Vagina (tissue), 2 donors: Measurements from ENCODE around the gene MED13L.

ENCODE experiments used
- CTCF ChIP-seq, 3 experiments: fragments of 450-650 bp in 2 of 3; fragments of 200-600 bp in 1 of 3; sonication (generic) in 1 of 3; IDR thresholded peaks; one replicate each; pipeline ENCODE4 v1.5.1; 2017 to 2019; ENCODE audit warnings: antibody characterized with exemption in 3 of 3, mild to moderate bottlenecking in 2 of 3, moderate library complexity in 2 of 3
- POLR2A ChIP-seq, 2 donors: fragments of 450-650 bp; IDR thresholded peaks; one replicate each; pipeline ENCODE4 v1.6.1; 2017; ENCODE audit warnings: antibody characterized with exemption in 2 of 2, mild to moderate bottlenecking in 2 of 2, moderate library complexity in 2 of 2

- TF ChIP-seq POLR2A (IDR thresholded peaks at IDR 0.05), result no peak
- TF ChIP-seq CTCF (IDR thresholded peaks at IDR 0.05), result no peak
Observed at GRCh38 chr12:116188581-116188980, 88.9 kb downstream of the MED13L start.
